GM21619 (cell line): Measurements from ENCODE around the gene LRATD1.
A peak's percentile ranks its signal among the peaks of the same experiment; 100 is the strongest.
"Not testable (repeated sequence)": the region's sequence is repeated elsewhere in the genome, so short reads cannot be mapped to it uniquely, and the experiment has no call there.

ENCODE experiments used
- ATAC-seq: cut with Tn5 transposase; IDR thresholded peaks from one replicate; pipeline ENCODE4 v1.9.1; 2021; ENCODE audit not compliant: unreplicated experiment

LRATD1 gene, protein sequence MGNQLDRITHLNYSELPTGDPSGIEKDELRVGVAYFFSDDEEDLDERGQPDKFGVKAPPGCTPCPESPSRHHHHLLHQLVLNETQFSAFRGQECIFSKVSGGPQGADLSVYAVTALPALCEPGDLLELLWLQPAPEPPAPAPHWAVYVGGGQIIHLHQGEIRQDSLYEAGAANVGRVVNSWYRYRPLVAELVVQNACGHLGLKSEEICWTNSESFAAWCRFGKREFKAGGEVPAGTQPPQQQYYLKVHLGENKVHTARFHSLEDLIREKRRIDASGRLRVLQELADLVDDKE

DNA sequence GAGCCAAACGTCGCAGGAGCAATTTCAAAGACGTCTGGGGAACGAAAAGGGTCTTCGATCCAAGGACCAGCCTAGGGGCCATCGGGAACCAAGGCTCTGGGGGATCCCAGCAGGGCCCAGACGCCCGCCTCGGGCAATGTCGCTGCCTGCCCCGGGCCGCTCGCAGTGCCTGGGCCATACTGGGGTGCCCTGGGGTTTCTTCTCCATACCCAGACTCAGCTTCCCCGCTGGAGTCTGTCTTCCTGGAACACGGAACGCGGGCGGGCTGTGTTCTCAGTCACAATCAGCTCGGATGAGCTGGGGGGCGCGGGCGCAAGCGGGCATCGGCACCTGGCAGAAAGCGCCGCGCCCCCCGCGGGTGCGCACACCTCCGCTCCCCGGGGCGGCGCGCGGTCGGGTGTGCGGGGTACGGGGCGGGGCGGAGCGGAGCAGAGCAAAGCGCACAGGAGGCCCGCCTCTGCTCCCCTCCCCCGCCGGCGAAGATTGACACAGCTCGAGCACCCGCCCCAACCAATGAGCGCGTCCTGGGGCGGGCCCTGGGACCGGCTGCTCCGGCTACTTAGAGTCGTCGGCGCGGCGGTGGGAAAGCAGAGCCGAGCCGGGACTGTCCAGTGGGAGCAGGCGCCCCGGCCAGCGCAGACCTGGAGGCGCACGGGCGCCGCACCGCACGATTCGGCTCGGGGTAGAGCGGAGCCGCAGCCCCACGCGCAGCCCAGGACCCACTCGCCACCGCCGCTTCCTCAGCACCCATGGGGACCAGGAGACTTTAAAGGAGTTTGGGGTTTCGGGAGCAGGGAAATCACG, at the start of gene LRATD1:
Gene LRATD1 (plus strand): TSS at position 585 of the 804 bp plus-strand sequence. CDS start 1,263 bp downstream, outside the sequence.
- peak; percentile 53 for ATAC-seq

DNA sequence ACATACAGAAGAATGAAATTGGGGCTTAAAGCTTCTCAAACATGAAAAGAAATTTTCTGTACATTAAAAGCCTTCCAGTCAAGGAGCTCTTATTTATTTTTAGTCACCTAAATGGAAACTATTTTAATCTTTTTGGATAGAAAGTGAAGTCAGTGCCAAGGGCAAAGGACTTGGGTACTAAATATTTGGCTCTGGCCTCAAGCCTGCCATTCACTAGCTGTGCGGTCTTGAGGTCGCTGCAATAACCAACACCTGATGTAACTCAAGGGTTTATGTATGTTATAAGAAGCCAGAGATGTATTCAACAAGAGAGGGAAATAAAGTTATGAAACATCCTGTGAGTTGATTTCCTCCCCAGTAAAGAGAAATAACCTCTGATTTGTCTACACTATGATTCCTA, 49.5 kb upstream of the LRATD1 start:
- no peak for ATAC-seq

- no peak for ATAC-seq
These were observed 48.7 kb upstream of the LRATD1 start for GRCh38 chr2:14583802-14584201.

- ATAC-seq, result no peak
These were observed 45.4 kb upstream of the LRATD1 start for GRCh38 chr2:14587119-14587518.

DNA sequence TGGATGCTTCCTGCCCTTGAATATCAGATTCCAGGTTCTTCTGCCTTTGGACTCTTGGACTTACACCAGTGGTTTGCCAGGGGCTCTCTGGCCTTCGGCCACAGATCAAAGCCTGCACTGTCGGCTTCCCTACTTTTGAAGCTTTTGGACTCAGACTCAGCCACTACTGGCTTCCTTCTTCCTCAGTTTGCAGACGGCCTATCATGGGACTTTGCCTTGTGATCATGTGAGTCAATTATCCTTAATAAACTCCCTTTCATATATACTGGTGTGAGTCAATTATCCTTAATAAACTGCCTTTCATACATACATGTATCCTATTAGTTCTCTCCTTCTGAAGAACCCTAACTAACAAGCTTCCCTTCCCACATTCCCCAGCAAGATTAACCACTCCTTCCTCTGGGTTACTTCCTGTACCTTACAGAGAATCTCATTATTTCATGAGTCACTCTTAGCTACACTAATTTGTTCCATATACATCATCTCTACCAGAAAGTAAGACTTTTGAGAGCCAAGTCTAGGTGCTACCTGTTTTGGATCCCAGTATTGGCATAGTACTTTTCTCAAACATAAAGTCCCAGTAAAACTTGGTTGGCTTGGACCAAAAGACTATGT, 31.3 kb upstream of the LRATD1 start:
- ATAC-seq, result no peak

DNA sequence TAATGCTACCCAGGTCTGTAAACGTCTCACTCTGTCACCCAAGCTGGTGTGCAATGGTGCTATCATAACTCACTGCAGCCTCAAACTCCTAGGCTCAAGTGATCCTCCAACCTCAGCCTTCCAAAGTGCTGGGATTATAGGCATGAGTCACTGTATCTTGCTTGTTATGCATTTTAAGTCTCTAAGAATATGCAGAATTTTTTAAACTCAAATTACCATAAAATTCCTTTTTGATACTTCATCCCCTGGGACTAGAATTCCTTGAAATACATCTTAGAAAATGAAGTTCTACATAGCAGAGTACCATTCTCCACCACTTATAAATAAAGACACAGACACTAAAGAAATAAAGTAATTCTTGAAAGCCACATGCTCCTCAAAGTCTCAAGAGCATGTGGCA, 30.2 kb upstream of the LRATD1 start:
- no peak for ATAC-seq

DNA sequence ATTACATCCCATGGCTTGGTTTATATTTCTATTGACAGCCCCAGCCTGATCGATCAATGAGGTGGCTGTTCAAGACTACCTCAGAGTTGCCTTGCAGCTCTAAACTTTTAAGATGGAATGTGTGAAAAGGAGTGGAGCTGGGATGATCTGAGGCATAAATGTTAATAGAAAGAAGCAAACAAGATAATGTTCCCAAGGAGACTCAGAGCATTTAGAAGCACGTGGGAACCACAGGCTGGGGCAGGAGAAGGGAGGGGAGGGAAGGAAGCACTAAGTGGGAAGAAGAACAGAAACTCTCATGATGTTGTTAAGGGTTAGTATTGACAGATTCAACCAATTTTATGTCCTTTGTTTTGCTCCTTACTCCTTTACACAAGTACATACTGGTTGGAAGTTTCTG, 28.8 kb upstream of the LRATD1 start:
- no peak for ATAC-seq

GRCh38 chr2:14608245-14608644, 24.3 kb upstream of the LRATD1 start:
- ATAC-seq, result no peak

DNA sequence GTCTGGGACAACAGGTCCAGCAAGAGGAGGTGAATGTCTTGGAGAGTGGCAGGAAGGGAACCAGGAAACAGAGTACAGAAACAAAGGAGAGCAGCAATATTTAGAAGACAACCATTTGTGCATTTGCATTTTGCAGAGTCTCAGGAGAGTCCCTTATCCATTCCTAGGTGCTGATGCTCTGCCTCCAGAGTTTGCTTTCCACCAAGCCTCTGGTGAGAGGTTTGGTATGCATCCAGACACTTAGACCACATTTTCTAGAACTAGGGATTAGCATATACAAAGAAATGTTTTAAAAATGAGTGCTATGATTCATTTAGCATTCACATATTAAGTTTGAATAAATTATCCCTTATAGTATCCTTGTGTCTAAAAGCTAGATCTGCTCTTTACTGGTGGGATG, 18.5 kb upstream of the LRATD1 start:
- no peak for ATAC-seq

- ATAC-seq, result no peak
These were observed 17.4 kb upstream of the LRATD1 start for GRCh38 chr2:14615121-14615520.

DNA sequence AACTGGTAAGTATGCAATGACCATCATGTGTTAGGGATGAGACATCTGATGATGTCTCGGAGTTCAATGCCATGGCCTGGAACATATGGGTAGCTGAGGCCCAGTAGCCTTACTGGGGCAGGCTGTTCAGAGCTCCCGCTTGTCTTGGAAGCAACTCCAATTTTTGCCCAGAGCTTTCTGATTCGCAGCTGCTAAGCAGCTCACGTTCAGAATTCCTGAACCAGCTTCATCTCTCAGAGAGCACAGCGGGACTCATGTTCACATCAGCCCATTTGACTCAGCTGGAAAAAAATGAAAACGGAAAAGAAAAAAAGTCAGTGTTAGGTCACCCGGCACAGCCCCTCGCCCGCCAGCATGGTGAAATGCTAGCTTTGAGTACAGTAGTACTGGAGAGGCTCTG, 16.8 kb upstream of the LRATD1 start:
- no peak for ATAC-seq

- ATAC-seq, result no peak
These were observed 16.2 kb upstream of the LRATD1 start for GRCh38 chr2:14616342-14616741.

GRCh38 chr2:14616950-14617349, 15.6 kb upstream of the LRATD1 start:
- no peak for ATAC-seq

DNA sequence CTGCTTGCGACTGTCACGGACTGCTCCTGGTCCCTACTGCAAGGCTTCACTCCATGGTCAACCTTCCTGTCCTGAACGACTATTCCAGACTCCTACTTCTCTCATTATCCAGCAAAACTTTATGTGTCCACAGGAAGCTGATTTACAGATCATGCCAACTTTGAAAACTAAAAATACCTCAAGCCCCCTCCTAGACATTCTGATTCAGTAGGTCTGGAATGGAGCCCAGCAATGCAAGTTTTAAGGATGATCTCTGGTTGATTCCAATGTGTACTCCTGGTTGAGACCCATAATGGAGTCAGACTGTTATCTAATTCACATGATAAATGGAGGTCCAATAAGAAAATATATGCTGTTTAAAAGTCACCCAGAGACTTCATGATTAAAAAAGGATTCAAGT, 13.1 kb upstream of the LRATD1 start:
- no peak for ATAC-seq

DNA sequence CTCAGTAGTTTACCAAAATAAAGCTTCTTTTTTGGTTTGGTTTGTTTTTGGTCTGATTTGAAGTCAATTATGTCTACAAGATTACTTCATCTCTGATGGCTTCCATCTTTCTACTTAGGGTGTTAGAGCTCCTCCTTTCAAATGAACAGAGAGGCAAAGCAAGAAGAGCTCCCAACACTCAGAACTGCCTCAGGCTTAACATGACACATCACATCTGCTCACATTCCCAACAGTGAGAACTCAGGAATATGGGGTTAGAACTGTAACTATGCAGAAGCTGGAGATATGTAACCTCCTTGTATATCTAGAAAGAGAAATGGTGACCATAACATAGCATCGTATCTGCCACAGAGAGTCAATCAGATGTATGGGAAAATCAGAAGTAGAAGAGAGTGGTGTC, 11.4 kb upstream of the LRATD1 start:
- no peak for ATAC-seq

- no peak for ATAC-seq
These were observed 10.5 kb upstream of the LRATD1 start for GRCh38 chr2:14621906-14622549.

GRCh38 chr2:14622550-14622939, 10.0 kb upstream of the LRATD1 start:
- ATAC-seq, result not testable (repeated sequence)

DNA sequence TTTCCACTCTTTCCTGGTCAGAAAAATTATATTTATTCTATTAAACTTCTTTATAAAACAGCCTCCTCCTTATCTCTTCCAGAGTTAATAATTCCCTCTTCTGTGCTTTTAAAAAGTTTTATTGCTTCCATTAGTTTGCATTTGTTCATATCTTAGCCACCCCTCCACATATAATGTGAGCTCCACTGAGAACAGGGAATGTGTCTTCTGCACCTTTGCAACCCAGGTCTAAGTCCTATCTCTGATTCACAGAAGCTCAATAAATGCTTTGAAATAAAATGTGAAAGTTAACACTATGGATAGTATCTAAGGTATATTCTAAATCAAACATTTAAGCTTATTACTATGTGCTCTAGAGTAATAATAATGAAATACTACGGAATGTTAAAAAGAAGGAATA, 9.3 kb upstream of the LRATD1 start:
- ATAC-seq, result no peak

DNA sequence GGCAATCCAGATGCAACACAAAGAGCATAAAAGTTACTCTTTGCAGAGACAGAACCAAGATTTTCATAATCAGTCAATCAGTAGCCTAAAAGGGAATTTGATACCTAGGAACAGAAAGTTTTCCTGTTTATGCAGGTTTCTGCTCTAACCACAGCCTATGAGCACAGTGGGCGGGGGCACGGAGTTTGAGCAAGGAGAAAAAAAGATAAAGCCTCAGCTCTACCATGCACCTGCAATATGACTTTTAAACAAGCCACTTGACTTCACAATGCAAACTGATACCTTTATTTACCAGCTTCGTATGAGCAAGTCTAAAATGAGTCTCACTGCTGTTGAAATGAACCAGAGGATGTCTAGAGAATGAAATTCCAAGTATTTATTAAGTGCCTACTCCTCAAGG, 5.6 kb upstream of the LRATD1 start:
- ATAC-seq, result no peak

DNA sequence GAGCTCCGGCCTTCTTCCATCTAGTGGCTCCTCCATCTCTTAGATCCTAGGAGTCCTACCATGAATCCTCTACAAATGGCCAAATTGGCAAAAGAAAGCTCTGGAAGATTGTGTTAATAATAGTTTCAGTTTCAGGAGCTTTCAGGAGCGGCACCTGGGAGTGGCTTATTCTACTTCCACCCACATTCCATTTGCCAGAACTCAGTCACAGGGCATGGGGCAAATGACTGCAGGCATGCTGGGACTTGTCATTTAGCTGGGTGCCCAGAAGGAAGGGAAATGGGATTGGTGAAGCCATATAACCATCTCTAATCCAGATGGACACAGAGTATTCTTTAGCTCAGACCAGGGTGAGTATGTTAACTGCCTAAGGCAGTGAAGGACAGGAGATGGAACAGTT, 3.6 kb upstream of the LRATD1 start:
- no peak for ATAC-seq

GRCh38 chr2:14631406-14632040, 994 bp upstream of the LRATD1 start:
- no peak for ATAC-seq
